HepG2 (cell line): ENCODE data around the gene LIPA. TPM values are rescaled to one million over a fixed set of nuclear protein-coding genes. Genes with fewer than 3 reads are reported as not detected.

Source experiments
- ATAC-seq: fragments of 200-7000 bp; cut with Tn5 transposase; 3 replicates; pipeline ENCODE4 v1.9.1; 2020; ENCODE audit warnings: mild to moderate bottlenecking, moderate library complexity
- BruUV-seq: library from RNA; stranded (reverse); fragments of 400-500 nt; replicated peaks from 2 replicates; lab custom pipeline; 2021; lab: Mats Ljungman, UMichigan
- CTCF ChIA-PET: fragments of 300-600 bp; formaldehyde crosslinking; extraction: SDS; loops from one replicate; lab custom pipeline; 2021; ENCODE audit warnings: low total read pairs, inconsistent platforms, low intra/inter-chr PET ratio; lab: Yijun Ruan, JAX
- POLR2A ChIA-PET: fragments of 350-600 bp; sonication (Branson Sonifier 250); formaldehyde crosslinking; loops from one replicate; lab custom pipeline; 2020; ENCODE audit warnings: antibody characterized with exemption, inconsistent platforms; lab: Yijun Ruan, JAX
- DNase-seq: peaks from one replicate; pipeline ENCODE4 v3.0.0-alpha.2; 2015; ENCODE audit warnings: low spot score
- FAIRE-seq: peaks from 3 replicates; lab custom pipeline; 2011; peaks lifted over from hg19 to GRCh38; lab: Jason Lieb, UNC
- H2AFZ ChIP-seq: one replicate; pipeline ENCODE4 v1.6.1; 2011; ENCODE audit warnings: low read length, inconsistent platforms
- H3K27ac ChIP-seq: fragments of 300-600 bp; 3 replicates; pipeline ENCODE4 v1.8.0; 2011; ENCODE audit warnings: mixed run types, mild to moderate bottlenecking, mixed read lengths, low read length, inconsistent platforms; ENCODE audit not compliant: insufficient read depth; ENCODE audit errors: extremely low read length
- H3K27me3 ChIP-seq, 2 experiments: fragments of 200-600 bp in 1 of 2; 2 replicates in 1 of 2; 3 replicates in 1 of 2; pipeline versions ENCODE4 v1.6.0 to v1.8.0; 2011; ENCODE audit warnings: low read length in 2 of 2, mild to moderate bottlenecking in 2 of 2, moderate library complexity in 2 of 2, inconsistent platforms in 1 of 2; ENCODE audit not compliant: insufficient read depth in 2 of 2, control insufficient read depth in 1 of 2
- H3K36me3 ChIP-seq, 2 experiments: fragments of 200-600 bp in 1 of 2; replicated peaks in 1 of 2; 2 replicates in 1 of 2; 3 replicates in 1 of 2; pipeline versions ENCODE4 v1.5.1 to v1.8.0; 2011; ENCODE audit warnings: low read length in 2 of 2, inconsistent platforms in 1 of 2; ENCODE audit not compliant: insufficient read depth in 2 of 2, control insufficient read depth in 1 of 2
- H3K4me1 ChIP-seq: 2 replicates; pipeline ENCODE4 v1.5.1; 2012; ENCODE audit warnings: low read length, inconsistent platforms; ENCODE audit not compliant: insufficient read depth
- H3K4me2 ChIP-seq: 2 replicates; pipeline ENCODE4 v1.6.0; 2011; ENCODE audit warnings: low read depth, low read length, inconsistent platforms
- H3K4me3 ChIP-seq, 3 experiments: fragments of 200-600 bp in 1 of 3; sonication (generic), shearing (Covaris generic) in 1 of 3; replicated peaks in 1 of 3; 2 replicates each; pipeline ENCODE4 v1.5.1; 2011 to 2016; ENCODE audit warnings: low read length in 3 of 3, inconsistent platforms in 2 of 3, low read depth in 2 of 3, mild to moderate bottlenecking in 2 of 3, control low read depth in 1 of 3, mixed read lengths in 1 of 3; ENCODE audit not compliant: insufficient read depth in 1 of 3
- H3K79me2 ChIP-seq: one replicate; pipeline ENCODE4 v1.6.1; 2011; ENCODE audit warnings: low read length, inconsistent platforms; ENCODE audit not compliant: insufficient read depth
- H3K9ac ChIP-seq: 2 replicates; pipeline ENCODE4 v1.6.0; 2011; ENCODE audit warnings: mild to moderate bottlenecking, low read depth, low read length, inconsistent platforms; ENCODE audit not compliant: insufficient read depth
- H3K9me3 ChIP-seq: 2 replicates; pipeline ENCODE4 v1.5.1; 2012; ENCODE audit warnings: mild to moderate bottlenecking, low read length
- H4K20me1 ChIP-seq: 2 replicates; pipeline ENCODE4 v1.6.0; 2011; ENCODE audit warnings: inconsistent platforms, mild to moderate bottlenecking, low read length, moderate library complexity; ENCODE audit not compliant: insufficient read depth
- AFF4 ChIP-seq: sonication (generic); formaldehyde crosslinking; IDR thresholded peaks from 2 replicates; pipeline ENCODE4 v1.4.0; 2020; ENCODE audit warnings: missing genetic modification reagents
- BCL3 ChIP-seq: sonication (generic); formaldehyde crosslinking; IDR thresholded peaks from 2 replicates; pipeline ENCODE4 v1.5.1; 2020; ENCODE audit warnings: mild to moderate bottlenecking, missing genetic modification reagents, moderate library complexity
- BORCS8-MEF2B ChIP-seq: sonication (generic); formaldehyde crosslinking; IDR thresholded peaks from 2 replicates; pipeline ENCODE4 v1.8.0; 2022; ENCODE audit warnings: mild to moderate bottlenecking, missing genetic modification reagents
- DBP ChIP-seq: sonication (generic); formaldehyde crosslinking; IDR thresholded peaks from 2 replicates; pipeline ENCODE4 v1.4.0; 2020; ENCODE audit warnings: missing genetic modification reagents; ENCODE audit errors: not compliant biosample characterization
- FOXC1 ChIP-seq: sonication (generic); formaldehyde crosslinking; IDR thresholded peaks from 2 replicates; pipeline ENCODE4 v1.8.0; 2022; ENCODE audit warnings: mild to moderate bottlenecking, missing genetic modification reagents, borderline replicate concordance
- FOXO1 ChIP-seq: sonication (generic); formaldehyde crosslinking; IDR thresholded peaks from 2 replicates; pipeline ENCODE4 v1.4.0; 2020; ENCODE audit warnings: missing genetic modification reagents
- GATAD1 ChIP-seq: IDR thresholded peaks from 2 replicates; pipeline ENCODE4 v1.6.1; 2016; ENCODE audit warnings: missing genetic modification reagents, missing compliant biosample characterization
- KLF13 ChIP-seq: sonication (generic); formaldehyde crosslinking; IDR thresholded peaks from 2 replicates; pipeline ENCODE4 v1.4.0; 2020; ENCODE audit warnings: mild to moderate bottlenecking, missing genetic modification reagents
- LCORL ChIP-seq, 2 experiments: fragments of 450-650 bp in 1 of 2; sonication (generic) in 1 of 2; formaldehyde crosslinking in 1 of 2; IDR thresholded peaks; 2 replicates each; pipeline versions ENCODE4 v1.5.0 to v1.6.1; 2017 to 2020; ENCODE audit warnings: antibody characterized with exemption in 1 of 2, missing genetic modification reagents in 1 of 2
- POLR2A ChIP-seq, 2 experiments: IDR thresholded peaks; 2 replicates each; pipeline ENCODE4 v1.6.1; 2011; ENCODE audit warnings: low read depth in 2 of 2, low read length in 2 of 2, mild to moderate bottlenecking in 1 of 2, moderate library complexity in 1 of 2; ENCODE audit not compliant: insufficient read depth in 1 of 2
- SRSF4 ChIP-seq: fragments of 200-400 bp; formaldehyde crosslinking; IDR thresholded peaks from one replicate; pipeline ENCODE4 v1.6.1; 2018; ENCODE audit warnings: mild to moderate bottlenecking, low read depth, low read length, moderate library complexity; ENCODE audit not compliant: poor library complexity, severe bottlenecking
- ZNF564 ChIP-seq: sonication (generic); formaldehyde crosslinking; IDR thresholded peaks from 2 replicates; pipeline ENCODE4 v1.8.1; 2023; ENCODE audit warnings: mild to moderate bottlenecking, missing genetic modification reagents
- ZNF773 ChIP-seq: sonication (generic); formaldehyde crosslinking; IDR thresholded peaks from 2 replicates; pipeline ENCODE4 v1.4.0; 2020; ENCODE audit warnings: missing genetic modification reagents, borderline replicate concordance
- ZNF776 ChIP-seq: sonication (generic); formaldehyde crosslinking; IDR thresholded peaks from 2 replicates; pipeline ENCODE4 v1.4.0; 2020; ENCODE audit warnings: mild to moderate bottlenecking, missing genetic modification reagents
- ZSCAN31 ChIP-seq: sonication (generic); formaldehyde crosslinking; IDR thresholded peaks from 2 replicates; pipeline ENCODE4 v1.5.0; 2020; ENCODE audit warnings: low read depth, mild to moderate bottlenecking, missing genetic modification reagents
- WGBS: methylation state at CpG from one replicate; pipeline ENCODE4 v1.1.6; 2017; ENCODE audit warnings: low lambda C conversion rate; 5-methylcytosine and 5-hydroxymethylcytosine counted together
- in situ Hi-C: cut with HindIII; loops from 2 replicates; pipeline ENCODE4 v1.10.0; 2017; ENCODE audit warnings: low pct_unique_long_range_greater_than_20kb; ENCODE audit not compliant: extremely low pct_ligation_motif_present
- intact Hi-C: fragments of 100-400 bp; cut with micrococcal nuclease; formaldehyde crosslinking; loops from one replicate; pipeline ENCODE4 v1.10.0; 2022; ENCODE audit not compliant: unreplicated experiment
- polyA plus RNA-seq, 8 experiments: library from polyadenylated mRNA; depleted of rRNA in 3 of 8; stranded (reverse) in 7 of 8; unstranded in 1 of 8; fragments of >200 nt; fragmentation: Illumina TruSeq in 4 of 8; extraction: Trizol in 4 of 8; gene quantifications; 2 replicates each; pipeline versions ENCODE4 v1.2.1 to v1.2.3, GENCODE V29; 2011 to 2016; ENCODE audit warnings: low read depth in 4 of 8, missing spikeins in 1 of 8, mixed read lengths in 1 of 8; ENCODE audit not compliant: insufficient read depth in 1 of 8
- total RNA-seq, 5 experiments: library from RNA; depleted of rRNA; stranded (reverse); fragments of >200 nt; fragmentation: Illumina TruSeq; extraction: Trizol; gene quantifications; 2 replicates each; pipeline ENCODE4 v1.2.3, GENCODE V29; 2016; ENCODE audit warnings: low read depth in 1 of 5

The LIPA gene
- total and polyA plus RNA-seq, 2 of the 13 experiments (the other 11 are each of a cell fraction or from before 2014, with no cell fraction given): 57.1 to 79.5 TPM

- in situ Hi-C loops: no loop called here
- Histone ChIP-seq H3K79me2 (peaks cover 2% of the 10 kb centered on the region), H3K9ac (peak overlapping the region; percentile 73), H3K4me1 (peaks cover 18% of the 10 kb centered on the region), H2AFZ (peak overlapping the region; percentile 71), H3K4me3 (peak overlapping the region; percentile 81 to 97 (median 89)), H4K20me1 (no peaks in the 10 kb centered on the region), H3K36me3 (no peaks in the 10 kb centered on the region), H3K4me2 (peak overlapping the region; percentile 91), H3K27ac (peak overlapping the region; percentile 71), H3K9me3 (peaks cover 17% of the 10 kb centered on the region; the same call in 1 of the 2 replicates), H3K27me3 (no peaks in the 10 kb centered on the region; a peak in 1 of 5 replicates)
- intact Hi-C loops: loop anchor here (2.0 kb wide), 1 partner anchor 34 kb away; no protein-coding TSS in a partner anchor
- CTCF ChIA-PET: no interaction called here
- FAIRE-seq (no peak), ATAC-seq (peak; percentile 19; the same call in 2 of the 3 replicates), DNase-seq (peak; percentile 18)
- POLR2A ChIA-PET: interaction anchor here (1.0 to 2.9 kb wide), 8 partner anchors 10 to 392 kb away, joined by 3 to 18 read pairs (median 5); partner anchors contain the start of genes IFIT1 and IFIT5
- WGBS: 0% methylated on average over 11 of the region's 13 CpGs
- BruUV-seq: no TSS peak
- TF ChIP-seq BCL3 (CRISPR knock-in tag) (peak; percentile 32; the same call in 1 of the 2 replicates), KLF13 (no peak), FOXO1 (no peak), AFF4 (CRISPR knock-in tag) (0 out of 2 replicates have a peak, but pooled peaks have one; percentile 12), ZSCAN31 (CRISPR knock-in tag) (0 out of 2 replicates have a peak, but pooled peaks have one; percentile 20), LCORL (IDR thresholded peaks at IDR 0.05) (no peak), LCORL (CRISPR knock-in tag; IDR thresholded peaks at IDR 0.05) (peak; percentile 22; the same call in 1 of the 2 replicates), ZNF776 (CRISPR knock-in tag) (0 out of 2 replicates have a peak, but pooled peaks have one; percentile 1), POLR2A (IDR thresholded peaks at IDR 0.05; ENCODE audit: insufficient read depth in 1 of 2, low read depth in 2 of 2, low read length in 2 of 2) (peak in 1 of 2 experiments; percentile 5; a peak in 1 of 4 replicates), ZNF564 (CRISPR knock-in tag) (no peak), GATAD1 (CRISPR knock-in tag) (0 out of 2 replicates have a peak, but pooled peaks have one; percentile 14), FOXC1 (CRISPR knock-in tag) (0 out of 2 replicates have a peak, but pooled peaks have one; percentile 26), SRSF4 (no peak), DBP (CRISPR knock-in tag) (peak; percentile 38), ZNF773 (CRISPR knock-in tag) (0 out of 2 replicates have a peak, but pooled peaks have one; percentile 25), BORCS8-MEF2B (CRISPR knock-in tag) (no peak)
Observed at GRCh38 chr10:89250865-89251408, 638 bp downstream of the LIPA start.
